ENCODE measurements around the gene CRACR2A.

CRACR2A gene

DNA sequence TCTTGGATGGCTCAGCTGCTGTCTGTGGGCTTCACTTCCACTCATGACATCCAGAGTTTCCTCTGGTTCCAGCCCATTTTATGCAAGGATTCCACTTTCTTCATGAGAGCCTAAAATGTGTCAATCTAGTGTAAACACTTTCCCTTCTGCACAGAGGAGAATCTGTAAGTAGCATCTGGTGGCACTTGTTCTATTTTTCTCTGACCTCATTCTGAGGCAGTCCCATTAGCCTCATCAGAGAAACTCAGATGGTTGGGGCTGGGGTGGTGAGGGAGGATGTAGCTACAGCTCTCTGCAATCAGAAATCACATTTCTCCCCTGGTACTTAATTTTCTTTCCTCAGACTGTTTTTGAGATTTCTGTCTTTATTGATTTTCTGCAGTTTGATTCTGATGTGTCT is 180.3 kb downstream of the CRACR2A start:
- H3K4me3 Mint-ChIP-seq: no peak overlapping the region
- no peak for DNase-seq (ENCODE audit: low spot score in 2 of 2)
- no peaks in the 10 kb centered on the region for H3K4me1 Mint-ChIP-seq
- H3K9me3 Mint-ChIP-seq: no peaks in the 10 kb centered on the region
- ATAC-seq (ENCODE audit: low read depth): no peak
- H3K36me3 Mint-ChIP-seq: no peaks in the 10 kb centered on the region
- H3K27me3 Mint-ChIP-seq: peaks cover 10% of the 10 kb centered on the region
- no peak overlapping the region for H3K27ac Mint-ChIP-seq

DNA sequence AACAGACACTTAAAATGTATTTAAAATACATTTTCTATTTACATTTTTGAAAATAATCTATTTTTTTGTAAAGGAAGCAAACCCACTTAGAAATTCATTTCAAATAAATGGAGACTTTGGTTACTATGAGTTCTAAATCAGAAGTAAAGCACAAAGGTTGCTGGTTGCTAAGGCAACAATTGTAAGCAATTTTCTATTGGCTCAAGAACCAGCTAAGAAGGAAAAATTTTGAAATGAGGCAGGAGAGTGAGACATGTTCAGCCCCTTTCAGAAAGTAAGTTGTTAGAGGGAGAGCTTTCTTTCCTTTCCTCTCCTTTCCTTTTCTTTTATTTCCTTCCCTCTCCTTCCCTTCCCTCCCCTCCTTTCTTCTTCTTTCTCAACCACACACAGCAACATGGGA is 181.2 kb downstream of the CRACR2A start:
- Mint-ChIP-seq H3K27me3 (peaks cover 6% of the 10 kb centered on the region), H3K4me3 (no peak overlapping the region), H3K9me3 (no peaks in the 10 kb centered on the region), H3K4me1 (no peaks in the 10 kb centered on the region), H3K36me3 (no peaks in the 10 kb centered on the region), H3K27ac (no peak overlapping the region)
- DNase-seq (ENCODE audit: low spot score in 2 of 2) (no peak), ATAC-seq (ENCODE audit: low read depth) (no peak)

DNA sequence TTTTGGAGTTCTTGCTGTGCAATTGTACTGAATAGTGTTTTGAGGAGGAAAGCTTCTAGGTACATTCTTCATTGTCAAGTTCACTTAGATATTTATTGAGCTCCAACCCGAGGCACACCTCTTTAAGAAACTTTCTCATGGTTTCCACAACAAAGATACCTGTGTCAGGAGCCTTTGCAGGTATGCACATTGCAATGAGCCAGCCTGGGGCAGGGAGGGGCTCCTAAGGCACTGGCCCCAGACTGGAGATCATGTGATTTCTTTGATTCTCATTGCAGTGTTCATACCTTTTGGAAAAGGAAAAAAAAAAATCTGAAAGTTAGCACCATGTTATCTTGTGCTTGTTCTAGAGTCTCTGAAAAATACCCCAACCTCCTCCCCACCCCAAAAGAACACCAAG is 181.6 kb downstream of the CRACR2A start:
- no peaks in the 10 kb centered on the region for H3K36me3 Mint-ChIP-seq
- ATAC-seq (ENCODE audit: low read depth) (no peak), DNase-seq (ENCODE audit: low spot score in 2 of 2) (no peak)
- H3K27ac Mint-ChIP-seq: no peak overlapping the region
- no peaks in the 10 kb centered on the region for H3K4me1 Mint-ChIP-seq
- no peaks in the 10 kb centered on the region for H3K9me3 Mint-ChIP-seq
- peaks cover 6% of the 10 kb centered on the region for H3K27me3 Mint-ChIP-seq
- H3K4me3 Mint-ChIP-seq: no peak overlapping the region

DNA sequence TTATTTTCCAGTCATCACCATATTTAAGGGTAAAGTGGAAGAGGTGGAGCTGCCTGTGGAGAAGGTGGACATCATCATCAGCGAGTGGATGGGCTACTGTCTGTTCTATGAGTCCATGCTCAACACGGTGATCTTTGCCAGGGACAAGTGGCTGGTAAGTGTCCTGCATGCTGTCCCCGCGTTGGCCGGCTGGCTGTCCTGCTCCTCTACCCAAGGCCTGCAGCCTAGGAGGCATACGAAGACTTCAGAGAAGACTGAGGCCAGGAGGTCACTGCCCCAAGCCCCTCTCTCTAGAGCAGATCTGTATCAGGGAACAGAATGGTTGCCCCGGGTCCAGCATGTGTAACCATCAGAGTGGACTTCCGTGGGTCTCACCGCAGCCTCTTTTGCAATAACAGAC is 184.2 kb downstream of the CRACR2A start:
- no peaks in the 10 kb centered on the region for H3K9me3 Mint-ChIP-seq
- H3K27me3 Mint-ChIP-seq: peaks cover 5% of the 10 kb centered on the region
- H3K27ac Mint-ChIP-seq: no peak overlapping the region
- no peak for ATAC-seq (ENCODE audit: low read depth)
- DNase-seq (ENCODE audit: low spot score in 2 of 2): no peak
- no peaks in the 10 kb centered on the region for H3K36me3 Mint-ChIP-seq
- no peak overlapping the region for H3K4me3 Mint-ChIP-seq
- H3K4me1 Mint-ChIP-seq: no peaks in the 10 kb centered on the region

DNA sequence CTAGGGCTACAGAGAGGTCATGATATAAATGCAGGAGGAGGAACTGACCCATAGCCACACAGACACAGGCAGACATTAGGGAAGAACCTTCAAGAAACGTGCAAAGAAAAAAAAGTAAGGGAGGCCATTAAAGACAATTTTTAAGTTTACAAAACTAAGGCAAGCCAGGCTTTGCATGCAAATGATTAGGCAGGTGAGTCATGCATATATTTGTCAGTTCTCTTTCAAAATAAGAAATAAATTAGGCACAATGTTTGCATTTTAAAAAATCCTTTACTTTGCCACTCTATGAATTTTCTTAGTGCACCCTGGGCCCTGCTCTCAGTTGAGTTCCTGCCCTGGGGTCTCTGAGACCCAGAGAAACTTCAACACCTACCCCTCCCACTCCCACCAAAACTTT is 186.9 kb downstream of the CRACR2A start:
- peaks cover 4% of the 10 kb centered on the region for H3K27me3 Mint-ChIP-seq
- no peaks in the 10 kb centered on the region for H3K4me1 Mint-ChIP-seq
- ATAC-seq (ENCODE audit: low read depth) (no peak), DNase-seq (ENCODE audit: low spot score in 2 of 2) (no peak)
- no peak overlapping the region for H3K4me3 Mint-ChIP-seq
- H3K27ac Mint-ChIP-seq: no peak overlapping the region
- H3K36me3 Mint-ChIP-seq: no peaks in the 10 kb centered on the region
- no peaks in the 10 kb centered on the region for H3K9me3 Mint-ChIP-seq

Data from memory B cell (primary cell).